Kasumi-1 (cell line): ENCODE results near the gene MIA.
A peak's percentile ranks its signal among the peaks of the same experiment; 100 is the strongest.
"Not testable (repeated sequence)": the region's sequence is repeated elsewhere in the genome, so short reads cannot be mapped to it uniquely, and the experiment has no call there.

Experiments
- DNase-seq, 2 experiments: peaks; one replicate each; lab custom pipeline; 2025; lab: John Stamatoyannopoulos, UW

MIA gene

DNA sequence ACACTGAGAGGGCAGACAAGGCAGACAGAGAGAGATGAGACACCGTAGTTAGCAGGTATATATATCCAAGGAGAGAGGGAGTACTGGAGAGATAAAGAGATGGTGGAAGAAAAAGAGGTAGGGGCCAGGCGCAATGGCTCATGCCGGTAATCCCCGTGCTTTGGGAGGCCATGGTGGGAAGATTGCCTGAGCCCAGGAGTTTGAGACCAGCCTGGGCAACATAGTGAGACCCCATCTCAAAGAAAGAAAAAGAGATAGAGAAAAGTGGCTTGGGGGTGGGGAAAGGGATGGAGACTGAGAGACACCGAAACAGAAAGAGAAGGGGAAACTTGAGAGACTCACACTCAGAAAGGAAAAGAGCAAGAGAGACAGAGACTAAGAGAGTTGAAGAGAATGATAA is 5.3 kb downstream of the MIA start:
- DNase-seq: no peak

DNA sequence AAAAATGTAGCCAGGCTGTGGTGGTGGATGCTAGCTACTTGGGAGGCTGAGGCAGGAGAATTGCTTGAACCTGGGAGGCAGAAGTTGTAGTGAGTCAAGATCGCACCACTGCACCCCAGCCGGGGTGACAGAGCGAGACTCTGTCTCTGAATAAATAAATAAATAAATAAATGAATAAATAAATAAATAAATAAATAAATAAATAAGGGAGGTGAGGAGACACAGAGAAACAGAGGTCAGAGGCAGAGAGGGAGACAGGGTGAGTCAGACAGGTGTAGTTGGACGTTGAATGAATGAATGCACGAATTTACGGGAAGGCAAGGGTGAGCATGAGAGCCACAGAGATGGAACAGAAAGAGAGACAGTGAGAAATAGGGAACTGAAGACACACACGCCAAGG is 5.8 kb downstream of the MIA start:
- no peak for DNase-seq

DNA sequence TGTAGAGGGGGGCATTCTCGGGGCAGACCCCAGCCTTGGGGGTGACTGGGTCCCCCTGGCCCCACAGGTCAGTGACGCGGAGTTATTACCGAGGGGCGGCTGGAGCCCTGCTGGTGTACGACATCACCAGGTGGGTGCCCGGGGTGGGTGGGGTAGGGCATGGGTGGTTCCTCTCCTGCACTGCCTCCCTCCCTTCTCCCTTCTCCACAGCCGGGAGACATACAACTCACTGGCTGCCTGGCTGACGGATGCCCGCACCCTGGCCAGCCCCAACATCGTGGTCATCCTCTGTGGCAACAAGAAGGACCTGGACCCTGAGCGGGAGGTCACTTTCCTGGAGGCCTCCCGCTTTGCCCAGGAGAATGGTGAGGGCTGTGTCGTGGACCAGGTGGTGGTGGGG is 8.4 kb downstream of the MIA start:
- no peak for DNase-seq

- not testable (repeated sequence) for DNase-seq
These were observed 8.8 kb downstream of the MIA start for GRCh38 chr19:40784146-40784545.

- no peak for DNase-seq
These were observed 10.2 kb downstream of the MIA start for GRCh38 chr19:40785526-40785925.

DNA sequence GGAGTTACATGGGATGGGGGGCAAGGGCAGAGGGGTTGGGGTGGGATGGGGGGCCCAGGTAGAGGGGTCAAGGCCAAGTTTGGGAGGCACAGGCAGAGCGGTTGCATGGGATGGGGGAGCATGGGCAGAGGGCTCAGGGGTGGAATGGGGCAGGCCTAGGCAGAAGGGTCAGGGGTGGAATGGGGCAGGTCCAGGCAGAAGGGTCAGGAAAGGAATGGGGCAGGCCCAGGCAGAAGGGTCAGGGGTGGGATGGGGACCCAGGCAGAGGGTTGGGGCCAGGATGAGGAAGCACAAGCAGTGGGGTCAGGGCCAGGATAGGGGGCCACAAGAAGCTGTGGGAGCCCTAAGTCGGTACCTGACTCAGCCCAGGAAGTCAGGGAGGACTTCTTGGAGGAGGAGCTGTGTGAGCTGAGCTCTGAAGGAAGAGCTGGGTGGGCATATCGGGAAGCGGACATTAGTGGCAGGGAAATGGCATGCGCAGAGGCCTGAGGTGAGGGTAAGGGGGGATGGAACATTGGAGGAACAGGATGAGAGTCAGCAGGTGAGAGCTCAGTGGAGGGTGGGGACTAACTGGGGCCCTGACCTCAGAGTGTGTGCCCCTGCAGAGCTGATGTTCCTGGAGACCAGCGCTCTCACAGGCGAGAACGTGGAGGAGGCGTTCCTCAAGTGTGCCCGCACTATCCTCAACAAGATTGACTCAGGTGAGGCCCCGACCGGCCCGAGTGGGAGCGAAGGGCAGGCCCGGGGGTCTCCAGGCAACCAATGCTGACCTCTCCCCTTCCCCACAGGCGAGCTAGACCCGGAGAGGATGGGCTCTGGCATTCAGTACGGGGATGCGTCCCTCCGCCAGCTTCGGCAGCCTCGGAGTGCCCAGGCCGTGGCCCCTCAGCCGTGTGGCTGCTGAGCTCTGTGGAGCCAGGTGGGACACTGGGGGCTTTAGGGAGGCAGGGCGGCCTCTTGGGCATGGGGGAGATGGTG is 11.0 kb downstream of the MIA start:
- DNase-seq: no peak

DNA sequence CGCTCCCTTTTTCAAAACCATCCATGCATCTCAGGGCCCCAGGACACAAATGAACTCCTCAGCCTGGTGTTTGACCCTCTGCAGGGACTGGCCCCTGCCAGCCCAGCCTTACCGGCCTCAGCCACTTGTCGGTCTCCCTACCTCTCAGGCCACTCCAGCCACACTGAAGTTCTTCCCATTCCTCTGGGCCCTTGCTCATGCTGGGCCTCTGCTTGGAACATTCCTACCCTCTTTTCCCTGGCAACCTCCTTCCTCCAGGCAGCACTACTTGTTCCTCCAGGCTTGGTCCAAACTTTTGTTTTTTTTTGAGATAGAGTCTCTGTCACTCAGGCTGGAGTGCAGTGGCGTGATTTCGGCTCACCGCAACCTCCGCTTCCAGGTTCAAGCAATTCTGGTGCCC is 16.0 kb downstream of the MIA start:
- no peak for DNase-seq

GRCh38 chr19:40791996-40792395 is 16.7 kb downstream of the MIA start:
- no peak for DNase-seq

- DNase-seq: no peak
These were observed 22.0 kb downstream of the MIA start for GRCh38 chr19:40797166-40797962.

DNA sequence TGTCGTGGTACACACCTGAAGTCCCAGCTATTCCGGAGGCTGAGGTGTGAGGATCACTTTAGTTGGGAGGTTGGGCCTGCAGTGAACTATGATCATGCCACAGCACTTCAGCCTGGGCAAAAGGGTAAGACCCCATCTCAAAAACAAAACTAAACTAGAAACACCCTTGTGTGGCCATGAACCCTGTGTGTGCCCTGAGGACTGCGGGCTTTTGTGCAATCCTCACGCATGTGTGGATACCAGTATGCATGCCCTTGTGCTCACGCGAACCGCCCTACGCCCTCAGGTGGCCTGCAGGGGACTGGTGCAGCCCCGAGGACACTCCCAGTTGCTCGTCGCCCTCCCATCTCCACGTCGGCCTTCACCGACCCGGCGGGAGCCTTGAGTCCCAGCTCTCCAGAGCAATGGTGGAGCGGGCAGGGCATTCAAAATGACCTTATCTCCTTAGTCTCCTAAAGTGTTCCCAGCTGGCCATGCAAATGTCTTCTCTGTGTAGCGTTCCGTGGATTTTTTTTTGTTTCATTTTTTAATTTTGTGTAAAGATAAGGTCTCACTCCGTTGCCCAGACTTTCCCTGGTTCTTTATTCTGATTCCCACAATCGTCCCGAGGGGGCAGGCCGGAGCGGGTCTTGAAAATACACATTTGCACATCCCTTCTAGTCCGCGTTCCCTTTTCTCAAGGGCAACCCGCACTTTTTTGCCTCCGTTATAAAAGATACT is 22.8 kb downstream of the MIA start:
- peak; percentile 68 to 73 for DNase-seq

DNA sequence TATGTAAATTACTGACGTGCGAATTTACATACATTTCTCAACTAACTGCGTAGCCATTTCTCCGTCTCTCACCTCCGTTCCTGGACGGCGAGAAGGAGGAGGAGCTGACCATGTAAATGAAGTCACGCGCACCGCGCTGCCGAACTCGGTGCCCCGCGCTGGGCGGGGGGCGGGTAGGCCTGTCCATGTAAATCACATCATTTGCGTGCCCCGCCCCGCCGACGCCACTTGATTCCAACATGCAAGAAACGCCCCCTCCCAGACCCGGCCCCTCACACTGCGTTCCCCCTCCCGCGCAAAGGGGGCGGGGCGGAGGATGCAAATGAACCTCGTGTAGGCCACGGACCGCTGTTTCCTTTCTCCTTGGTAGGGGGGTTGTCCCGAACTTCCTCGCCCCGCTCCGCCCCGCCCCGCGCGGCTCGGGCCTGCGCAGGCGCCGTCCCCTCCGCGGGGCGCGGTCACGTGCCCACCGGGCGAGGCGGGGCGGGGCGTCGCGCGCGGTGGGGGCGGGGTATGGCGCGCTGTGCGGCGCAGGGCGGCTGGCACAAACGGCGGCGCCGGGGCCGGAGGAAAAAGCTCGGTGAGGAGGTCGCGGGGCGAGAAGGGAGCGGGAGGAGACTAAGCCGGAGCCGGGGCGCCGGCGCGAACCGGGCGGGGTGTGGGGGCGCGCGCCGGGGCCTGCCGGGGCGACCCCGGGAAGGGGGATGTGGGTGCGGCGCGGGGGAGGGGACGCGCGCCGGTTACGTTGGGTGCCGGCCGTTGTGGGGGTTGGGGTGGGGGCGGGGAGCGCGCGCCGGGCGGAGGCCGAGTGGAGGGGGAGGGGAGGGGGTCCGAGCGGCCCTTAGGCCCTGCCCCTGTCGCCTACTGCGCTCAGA is 23.6 kb downstream of the MIA start, which contains the start of gene EGLN2:
Gene EGLN2, plus strand, starts transcription at position 509 of the 875 bp plus-strand sequence. CDS start 1,382 bp downstream, outside the sequence.
- DNase-seq: peak; percentile 98

GRCh38 chr19:40799558-40800338 is 24.4 kb downstream of the MIA start:
- DNase-seq: no peak

DNA sequence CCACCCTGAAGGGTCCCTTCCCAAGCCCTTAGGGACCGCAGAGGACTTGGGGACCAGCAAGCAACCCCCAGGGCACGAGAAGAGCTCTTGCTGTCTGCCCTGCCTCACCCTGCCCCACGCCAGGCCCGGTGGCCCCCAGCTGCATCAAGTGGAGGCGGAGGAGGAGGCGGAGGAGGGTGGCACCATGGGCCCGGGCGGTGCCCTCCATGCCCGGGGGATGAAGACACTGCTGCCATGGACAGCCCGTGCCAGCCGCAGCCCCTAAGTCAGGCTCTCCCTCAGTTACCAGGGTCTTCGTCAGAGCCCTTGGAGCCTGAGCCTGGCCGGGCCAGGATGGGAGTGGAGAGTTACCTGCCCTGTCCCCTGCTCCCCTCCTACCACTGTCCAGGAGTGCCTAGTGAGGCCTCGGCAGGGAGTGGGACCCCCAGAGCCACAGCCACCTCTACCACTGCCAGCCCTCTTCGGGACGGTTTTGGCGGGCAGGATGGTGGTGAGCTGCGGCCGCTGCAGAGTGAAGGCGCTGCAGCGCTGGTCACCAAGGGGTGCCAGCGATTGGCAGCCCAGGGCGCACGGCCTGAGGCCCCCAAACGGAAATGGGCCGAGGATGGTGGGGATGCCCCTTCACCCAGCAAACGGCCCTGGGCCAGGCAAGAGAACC is 25.1 kb downstream of the MIA start:
- DNase-seq: no peak

DNA sequence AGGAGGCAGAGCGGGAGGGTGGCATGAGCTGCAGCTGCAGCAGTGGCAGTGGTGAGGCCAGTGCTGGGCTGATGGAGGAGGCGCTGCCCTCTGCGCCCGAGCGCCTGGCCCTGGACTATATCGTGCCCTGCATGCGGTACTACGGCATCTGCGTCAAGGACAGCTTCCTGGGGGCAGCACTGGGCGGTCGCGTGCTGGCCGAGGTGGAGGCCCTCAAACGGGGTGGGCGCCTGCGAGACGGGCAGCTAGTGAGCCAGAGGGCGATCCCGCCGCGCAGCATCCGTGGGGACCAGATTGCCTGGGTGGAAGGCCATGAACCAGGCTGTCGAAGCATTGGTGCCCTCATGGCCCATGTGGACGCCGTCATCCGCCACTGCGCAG is 25.7 kb downstream of the MIA start:
- DNase-seq: no peak

GRCh38 chr19:40801426-40802299 is 26.3 kb downstream of the MIA start:
- DNase-seq: no peak

- DNase-seq: peak; percentile 53 to 68
These were observed 27.2 kb downstream of the MIA start for GRCh38 chr19:40802300-40803169.

DNA sequence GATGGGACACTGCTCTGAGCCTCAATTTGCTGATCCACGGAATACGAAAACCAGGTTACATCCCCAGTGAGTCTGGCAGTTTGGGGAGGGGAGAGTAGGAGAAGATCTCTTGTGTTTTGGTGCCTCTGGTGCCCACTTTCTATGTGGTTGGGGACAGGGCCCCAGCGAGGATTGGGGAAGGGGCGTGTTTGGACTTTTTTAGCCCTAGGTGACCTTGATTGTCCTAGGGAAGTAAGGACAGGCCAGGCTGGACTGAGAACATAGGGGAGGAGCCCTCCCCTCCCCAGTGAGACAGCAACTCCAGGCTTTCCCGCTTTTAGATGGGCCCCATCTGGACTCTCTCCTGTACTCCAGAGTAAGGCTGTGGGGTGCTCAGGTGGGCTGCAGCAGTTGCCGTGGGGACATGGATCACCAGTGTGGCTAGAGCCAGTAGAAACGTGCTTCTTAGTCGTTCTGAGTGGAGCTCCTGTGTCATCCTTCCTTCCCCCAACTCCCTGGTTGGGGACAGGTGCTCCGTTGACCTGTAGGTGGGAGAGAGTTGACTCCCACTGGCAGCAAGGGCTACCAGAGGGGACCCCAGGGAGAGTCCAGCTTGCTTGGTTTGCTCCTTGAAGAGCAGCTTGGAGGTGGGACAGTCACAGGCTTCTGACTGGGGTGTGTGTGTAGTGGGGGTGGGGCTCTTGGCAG is 28.0 kb downstream of the MIA start:
- DNase-seq: no peak
